Right lobe of liver (tissue), 4 donors: ENCODE data around the gene TAF8.

Experiments used
- CTCF ChIP-seq, 4 donors: fragments of 200-600 bp in 3 of 4; fragments of 450-650 bp in 1 of 4; IDR thresholded peaks; one replicate each; pipeline versions ENCODE4 v1.5.1 to v1.8.0; 2016 to 2022; ENCODE audit warnings: antibody characterized with exemption in 4 of 4, mild to moderate bottlenecking in 2 of 4
- POLR2A ChIP-seq: fragments of 450-650 bp; IDR thresholded peaks from one replicate; pipeline ENCODE4 v1.6.1; 2017; ENCODE audit warnings: antibody characterized with exemption, mild to moderate bottlenecking
- donor health status: DM: no; HTN: no; CAD: no.
- donor health status: DM: no; HTN: no; CAD: no.
- donor health status: DM: no; HTN: yes; CAD: no.

DNA sequence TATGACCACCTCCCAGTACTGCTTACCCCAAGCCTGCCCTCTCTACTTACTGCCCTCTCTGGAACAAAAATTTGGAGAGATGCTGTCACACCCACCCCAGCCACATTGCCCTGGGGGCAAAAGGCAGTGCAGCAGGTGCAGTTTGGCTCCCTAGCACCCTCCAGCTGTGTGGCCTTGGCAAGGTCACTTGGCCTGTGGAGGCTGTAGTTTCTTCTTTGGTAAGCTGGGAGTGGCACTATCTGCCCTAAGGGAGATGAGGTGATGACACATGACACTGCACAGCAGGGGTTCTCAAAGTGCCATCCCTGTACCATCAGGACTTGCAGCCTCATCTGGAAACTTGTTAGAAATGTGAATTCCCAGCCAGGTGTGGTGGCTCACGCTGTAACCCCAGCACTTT, 44.8 kb downstream of the TAF8 start:
- TF ChIP-seq CTCF (IDR thresholded peaks at IDR 0.05) (no peak), POLR2A (no peak)
